Mesodermal cell (in vitro differentiated cells): Measurements from ENCODE around the gene ALG6.
A peak's percentile ranks its signal among the peaks of the same experiment; 100 is the strongest.

Source experiments
- H3K27ac ChIP-seq: 2 replicates; pipeline ENCODE4 v1.7.0; 2013; ENCODE audit warnings: mild to moderate bottlenecking, low read depth, low read length, moderate library complexity; ENCODE audit not compliant: severe bottlenecking
- H3K36me3 ChIP-seq: 2 replicates; pipeline ENCODE4 v1.7.1; 2013; ENCODE audit warnings: mild to moderate bottlenecking, low read length, moderate library complexity; ENCODE audit not compliant: control insufficient read depth, insufficient read depth
- H3K4me1 ChIP-seq: one replicate; pipeline ENCODE4 v1.7.1; 2013; ENCODE audit warnings: mild to moderate bottlenecking, low read length; ENCODE audit not compliant: insufficient read depth, control insufficient read depth, poor library complexity, severe bottlenecking
- H3K4me3 ChIP-seq: 2 replicates; pipeline ENCODE4 v1.7.0; 2013; ENCODE audit warnings: low read length, control low read depth, mild to moderate bottlenecking; ENCODE audit not compliant: insufficient read depth, poor library complexity, severe bottlenecking; ENCODE audit errors: extremely low read depth
- H3K9me3 ChIP-seq: 2 replicates; pipeline ENCODE4 v1.7.1; 2013; ENCODE audit warnings: mild to moderate bottlenecking, low read length, moderate library complexity; ENCODE audit not compliant: control insufficient read depth
- WGBS, 2 experiments: methylation state at CpG; one replicate each; pipeline ENCODE4 v1.1.5; 2013; ENCODE audit warnings: missing lambda C conversion rate in 2 of 2; ENCODE audit not compliant: insufficient coverage in 2 of 2; 5-methylcytosine and 5-hydroxymethylcytosine counted together

ALG6 gene

DNA sequence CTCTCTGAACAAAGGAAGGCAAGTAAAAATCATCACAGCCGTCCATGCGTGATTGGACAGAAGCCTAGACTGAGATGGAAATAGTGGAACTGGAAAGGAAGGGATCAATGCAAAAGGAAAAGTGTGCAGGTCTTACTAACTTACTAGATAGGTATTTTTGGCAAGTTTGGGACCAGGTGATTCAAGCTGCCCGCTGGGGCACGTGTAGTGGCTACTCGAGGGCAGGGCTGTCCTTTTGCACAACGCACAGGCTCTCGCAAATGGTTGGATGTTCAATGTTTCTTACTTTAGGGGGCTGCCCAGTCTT, 566 bp upstream of the ALG6 start:
- H3K9me3 ChIP-seq: no peaks in the 10 kb centered on the region
- no peak overlapping the region for H3K27ac ChIP-seq
- WGBS, 2 experiments: 91 to 96% methylated on average over 7 of the region's 7 CpGs
- H3K4me3 ChIP-seq: peak overlapping the region; percentile 79
- peaks cover 5% of the 10 kb centered on the region for H3K4me1 ChIP-seq
- H3K36me3 ChIP-seq: no peaks in the 10 kb centered on the region

DNA sequence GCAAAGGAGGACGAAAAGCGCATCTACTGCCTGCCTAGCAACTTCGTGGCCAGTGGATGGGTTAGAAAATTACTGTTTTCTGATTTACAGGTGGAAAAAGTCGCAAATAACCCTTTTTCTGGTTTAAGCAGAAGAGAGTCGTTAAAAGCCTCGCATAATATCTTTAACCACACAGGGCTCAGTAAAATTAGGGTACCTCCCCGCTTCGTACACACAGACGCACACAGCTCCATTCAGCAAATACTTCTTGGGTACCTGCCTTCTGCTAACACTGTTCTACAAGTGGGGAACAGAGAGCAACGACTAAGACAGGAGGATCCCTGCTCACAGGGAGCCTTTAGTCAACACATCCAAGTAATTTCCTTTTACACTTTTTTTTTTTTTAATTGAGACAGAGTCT, 704 bp downstream of the ALG6 start:
- peak overlapping the region; percentile 79 for H3K4me3 ChIP-seq
- peak overlapping the region; percentile 62 for H3K27ac ChIP-seq
- H3K9me3 ChIP-seq: no peaks in the 10 kb centered on the region
- 14 to 29% methylated on average over 7 to 9 of the region's 10 CpGs for whole genome bisulfite sequencing, 2 experiments
- peaks cover 5% of the 10 kb centered on the region for H3K4me1 ChIP-seq
- H3K36me3 ChIP-seq: no peaks in the 10 kb centered on the region

DNA sequence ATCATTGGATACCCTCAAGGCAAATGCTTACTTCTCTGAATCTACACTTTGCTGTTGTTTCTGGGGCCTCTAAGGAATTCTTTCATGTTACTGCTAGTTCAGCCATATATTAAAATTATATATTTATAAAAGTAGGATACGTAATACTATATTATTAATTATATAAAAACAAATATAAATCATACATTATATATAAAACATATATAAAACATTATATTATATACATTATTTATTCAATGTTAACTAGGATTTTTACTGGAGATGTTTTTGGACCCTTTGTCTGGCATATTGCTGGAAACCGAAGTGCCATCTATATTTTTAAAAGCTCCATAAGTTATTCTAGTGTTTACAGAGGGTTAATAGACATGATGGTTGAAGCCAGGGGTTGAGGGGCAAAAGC, 12.2 kb downstream of the ALG6 start:
- no CpG with 5 or more reads among the region's 2 CpGs for WGBS, 2 experiments
- H3K36me3 ChIP-seq: no peaks in the 10 kb centered on the region
- H3K9me3 ChIP-seq: peaks cover 4% of the 10 kb centered on the region
- no peak overlapping the region for H3K4me3 ChIP-seq
- no peak overlapping the region for H3K27ac ChIP-seq
- H3K4me1 ChIP-seq: no peaks in the 10 kb centered on the region

DNA sequence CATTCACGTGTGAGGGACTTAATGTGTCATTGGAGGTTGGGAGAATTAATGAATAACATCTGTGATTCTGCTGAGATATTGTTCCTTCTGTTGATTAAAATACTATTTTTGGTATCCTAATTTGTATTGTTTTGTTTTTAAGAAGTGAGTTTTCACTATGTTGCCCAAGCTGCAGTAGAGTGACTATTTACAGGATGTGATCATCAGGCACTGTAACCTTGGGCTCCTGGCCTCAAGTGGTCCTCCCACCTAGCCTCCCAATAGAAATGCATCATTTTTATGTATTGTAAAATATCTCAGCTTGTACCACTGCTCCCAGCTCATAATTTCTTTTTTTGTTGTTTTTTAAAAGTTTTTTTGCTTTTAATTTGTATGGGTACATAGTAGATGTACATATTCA, 14.3 kb downstream of the ALG6 start:
- no peaks in the 10 kb centered on the region for H3K36me3 ChIP-seq
- H3K4me3 ChIP-seq: no peak overlapping the region
- H3K4me1 ChIP-seq: no peaks in the 10 kb centered on the region
- no CpG with 5 or more reads among the region's 1 CpG for WGBS, 2 experiments
- H3K27ac ChIP-seq: no peak overlapping the region
- peaks cover 4% of the 10 kb centered on the region for H3K9me3 ChIP-seq

GRCh38 chr1:63401945-63402344, 34.5 kb downstream of the ALG6 start:
- Histone ChIP-seq H3K4me3 (no peak overlapping the region), H3K9me3 (no peaks in the 10 kb centered on the region), H3K27ac (no peak overlapping the region), H3K36me3 (no peaks in the 10 kb centered on the region), H3K4me1 (no peaks in the 10 kb centered on the region)
- 83% methylated on average over 2 of the region's 4 CpGs; no CpG with 5 or more reads in 1 of the 2 experiments for WGBS, 2 experiments

GRCh38 chr1:63403386-63403785, 36.0 kb downstream of the ALG6 start:
- H3K4me1 ChIP-seq: no peaks in the 10 kb centered on the region
- no CpG with 5 or more reads among the region's 3 CpGs for WGBS, 2 experiments
- no peak overlapping the region for H3K27ac ChIP-seq
- H3K9me3 ChIP-seq: no peaks in the 10 kb centered on the region
- no peak overlapping the region for H3K4me3 ChIP-seq
- no peaks in the 10 kb centered on the region for H3K36me3 ChIP-seq

DNA sequence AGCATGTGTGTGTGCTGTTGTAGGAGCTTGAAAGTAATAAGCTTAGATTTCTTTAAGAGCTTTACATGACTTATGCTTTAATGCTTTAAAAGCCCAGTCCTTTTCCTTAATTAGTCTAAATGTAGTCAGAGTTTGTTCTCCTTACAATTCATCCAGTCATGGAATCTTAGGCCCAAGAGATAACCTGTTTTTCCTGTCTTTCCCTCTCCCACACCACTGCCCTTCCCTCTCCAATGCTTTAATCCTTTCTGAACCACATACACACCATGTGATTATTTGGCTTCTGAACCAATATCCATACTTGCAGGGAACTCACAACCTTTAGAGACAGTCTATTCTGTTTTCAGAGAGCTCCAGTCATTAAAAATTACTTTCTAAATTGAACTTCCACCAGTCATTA, 37.6 kb downstream of the ALG6 start:
- no peak overlapping the region for H3K27ac ChIP-seq

DNA sequence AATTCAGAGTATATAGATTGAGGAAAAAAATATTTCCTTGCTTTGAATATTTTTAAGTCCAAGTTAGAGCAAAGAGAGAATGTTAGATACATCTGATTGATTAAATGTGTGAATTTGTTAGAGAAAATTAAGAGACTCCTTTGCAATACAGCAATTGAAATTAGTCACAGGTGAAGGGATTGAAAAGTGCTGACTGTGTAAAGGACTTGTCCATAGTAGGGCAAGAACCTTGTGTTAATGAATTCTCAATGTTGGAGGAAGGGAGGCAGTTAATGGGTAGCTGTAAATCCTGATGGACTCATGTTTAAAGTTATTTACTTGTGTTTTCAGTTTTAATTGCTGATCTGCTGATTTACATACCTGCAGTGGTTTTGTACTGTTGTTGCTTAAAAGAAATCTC, 38.6 kb downstream of the ALG6 start:
- H3K36me3 ChIP-seq: no peaks in the 10 kb centered on the region
- no peak overlapping the region for H3K27ac ChIP-seq
- no peaks in the 10 kb centered on the region for H3K9me3 ChIP-seq
- H3K4me3 ChIP-seq: no peak overlapping the region
- H3K4me1 ChIP-seq: no peaks in the 10 kb centered on the region

More for the DNA sequence above, 37.6 kb downstream of the ALG6 start:
- Histone ChIP-seq H3K4me3 (no peak overlapping the region), H3K4me1 (no peaks in the 10 kb centered on the region), H3K36me3 (no peaks in the 10 kb centered on the region), H3K9me3 (no peaks in the 10 kb centered on the region)

- no peaks in the 10 kb centered on the region for H3K36me3 ChIP-seq
- no peaks in the 10 kb centered on the region for H3K4me1 ChIP-seq
- H3K4me3 ChIP-seq: no peak overlapping the region
- no peaks in the 10 kb centered on the region for H3K9me3 ChIP-seq
- H3K27ac ChIP-seq: no peak overlapping the region
Observed at GRCh38 chr1:63407002-63407401, 39.6 kb downstream of the ALG6 start.

GRCh38 chr1:63408331-63408730, 40.9 kb downstream of the ALG6 start:
- Histone ChIP-seq H3K27ac (no peak overlapping the region), H3K4me1 (no peaks in the 10 kb centered on the region), H3K9me3 (no peaks in the 10 kb centered on the region), H3K4me3 (no peak overlapping the region), H3K36me3 (no peaks in the 10 kb centered on the region)
- WGBS, 2 experiments: 63 to 100% methylated on average over 1 of the region's 4 CpGs

GRCh38 chr1:63411066-63411465, 43.6 kb downstream of the ALG6 start:
- no peak overlapping the region for H3K4me3 ChIP-seq

DNA sequence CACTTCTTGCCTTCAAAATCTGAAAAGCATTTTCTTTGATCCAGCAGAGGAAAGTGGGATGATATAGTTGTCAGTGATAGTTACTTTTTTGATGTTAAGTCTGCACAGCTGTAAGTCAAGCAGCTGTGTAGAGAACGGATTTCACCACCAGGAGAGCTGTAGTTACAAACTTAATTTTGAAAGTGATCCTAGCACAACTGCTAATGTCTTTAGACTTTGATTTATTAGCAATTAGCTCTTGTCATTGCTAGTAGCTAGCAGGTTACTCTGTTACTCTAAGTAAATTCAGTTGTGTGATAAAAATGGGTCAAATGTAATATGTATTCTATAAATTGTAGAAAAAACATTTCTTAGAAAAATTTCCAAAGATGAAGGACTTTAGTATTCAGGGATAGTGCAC, 46.0 kb downstream of the ALG6 start:
- H3K4me1 ChIP-seq: no peaks in the 10 kb centered on the region
- 60% methylated on average over 1 of the region's 1 CpG; no CpG with 5 or more reads in 1 of the 2 experiments for WGBS, 2 experiments
- H3K27ac ChIP-seq: no peak overlapping the region
- no peaks in the 10 kb centered on the region for H3K36me3 ChIP-seq
- H3K4me3 ChIP-seq: no peak overlapping the region
- H3K9me3 ChIP-seq: no peaks in the 10 kb centered on the region

More at GRCh38 chr1:63411066-63411465, 43.6 kb downstream of the ALG6 start:
- H3K9me3 ChIP-seq: no peaks in the 10 kb centered on the region
- no peak overlapping the region for H3K27ac ChIP-seq
- H3K4me1 ChIP-seq: no peaks in the 10 kb centered on the region
- 100% methylated on average over 2 of the region's 2 CpGs; no CpG with 5 or more reads in 1 of the 2 experiments for WGBS, 2 experiments
- H3K36me3 ChIP-seq: no peaks in the 10 kb centered on the region
